Ureter (tissue), 1 donor: Measurements from ENCODE around the gene LSS. TPM values are rescaled to one million over a fixed set of nuclear protein-coding genes. Genes with fewer than 3 reads are reported as not detected.

Experiments
- DNase-seq: peaks from one replicate; pipeline ENCODE4 v3.0.0-alpha.2; 2020; ENCODE audit warnings: low spot score
- total RNA-seq: library from RNA; stranded (reverse); gene quantifications from one replicate; pipeline ENCODE4 v1.2.4, GENCODE V29; 2023
- donor health status: DM: yes; HTN: yes; CAD: no.

LSS gene
- total RNA-seq, 1 donor from 2014 or later: 49.0 TPM

- DNase-seq: no peak
Observed at GRCh38 chr21:46218906-46219590, 9.5 kb downstream of the LSS start.

GRCh38 chr21:46217511-46218196, 10.9 kb downstream of the LSS start:
- DNase-seq: no peak

GRCh38 chr21:46216132-46216747, 12.3 kb downstream of the LSS start:
- no peak for DNase-seq

- DNase-seq: no peak
Observed at GRCh38 chr21:46215436-46216131, 13.0 kb downstream of the LSS start.

- no peak for DNase-seq
Observed at GRCh38 chr21:46214478-46215340, 13.9 kb downstream of the LSS start.

GRCh38 chr21:46213620-46214286, 14.8 kb downstream of the LSS start:
- no peak for DNase-seq

- no peak for DNase-seq
Observed at GRCh38 chr21:46212721-46213484, 15.7 kb downstream of the LSS start.

- no peak for DNase-seq
Observed at GRCh38 chr21:46211786-46212720, 16.5 kb downstream of the LSS start.

- no peak for DNase-seq
Observed at GRCh38 chr21:46211376-46211775, 17.2 kb downstream of the LSS start.

- no peak for DNase-seq
Observed at GRCh38 chr21:46210378-46211136, 18.0 kb downstream of the LSS start.

GRCh38 chr21:46208761-46209721, 19.5 kb downstream of the LSS start:
- DNase-seq: no peak

GRCh38 chr21:46207920-46208591, 20.5 kb downstream of the LSS start:
- DNase-seq: no peak

GRCh38 chr21:46207006-46207919, 21.3 kb downstream of the LSS start:
- DNase-seq: no peak

GRCh38 chr21:46206163-46207005, 22.2 kb downstream of the LSS start:
- no peak for DNase-seq
